ENCODE results near the gene HDGFL2.

DNA sequence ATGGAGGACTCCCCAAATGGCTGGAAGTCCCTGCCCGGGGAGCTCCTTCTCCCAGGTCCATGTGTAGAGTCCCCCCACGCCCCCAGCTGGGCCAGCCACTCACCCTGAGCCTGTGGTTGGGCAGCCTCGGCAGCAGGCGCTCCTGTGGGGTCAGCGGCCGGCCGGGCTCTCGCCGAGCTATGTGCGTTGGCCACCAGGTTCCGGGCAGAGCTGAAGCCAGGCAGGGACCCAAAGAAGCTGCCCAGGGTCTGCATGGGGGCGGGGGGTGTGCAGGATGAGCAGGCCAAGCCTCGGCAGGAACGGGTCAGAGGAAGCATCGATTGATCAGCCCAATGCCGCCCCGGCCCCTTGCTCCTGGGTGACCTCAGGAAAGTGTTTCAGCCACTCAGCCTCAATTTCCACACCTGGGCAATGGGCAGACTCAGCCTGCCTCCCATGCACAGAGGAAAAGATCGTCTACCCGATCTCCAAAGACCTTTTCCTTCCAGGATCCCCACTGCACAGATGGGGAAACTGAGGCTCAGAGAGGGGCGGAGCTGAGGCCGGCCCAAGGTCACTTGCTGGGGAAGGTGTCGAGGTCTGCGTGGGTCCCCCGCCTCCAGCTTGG lies 45.5 kb downstream of the HDGFL2 start:
- TF ChIP-seq FOXM1 (IDR thresholded peaks at IDR 0.05; ENCODE audit: borderline replicate concordance) (no peak), BHLHE40 (IDR thresholded peaks at IDR 0.05; ENCODE audit: borderline replicate concordance) (no peak), SUZ12 (IDR thresholded peaks at IDR 0.05) (no peak), ARNT (IDR thresholded peaks at IDR 0.05) (no peak), SP1 (IDR thresholded peaks at IDR 0.05) (no peak), ELF4 (IDR thresholded peaks at IDR 0.05) (no peak), ZNF384 (IDR thresholded peaks at IDR 0.05) (no peak), CTBP1 (IDR thresholded peaks at IDR 0.05; ENCODE audit: borderline replicate concordance) (no peak), HDGF (IDR thresholded peaks at IDR 0.05; ENCODE audit: borderline replicate concordance) (no peak), LEF1 (IDR thresholded peaks at IDR 0.05; ENCODE audit: borderline replicate concordance) (no peak), TARDBP (IDR thresholded peaks at IDR 0.05) (no peak), FOXK2 (IDR thresholded peaks at IDR 0.05) (no peak), FOXA1 (IDR thresholded peaks at IDR 0.05) (no peak)
